Measurements from ENCODE around the gene NDUFS7.

The NDUFS7 gene

DNA sequence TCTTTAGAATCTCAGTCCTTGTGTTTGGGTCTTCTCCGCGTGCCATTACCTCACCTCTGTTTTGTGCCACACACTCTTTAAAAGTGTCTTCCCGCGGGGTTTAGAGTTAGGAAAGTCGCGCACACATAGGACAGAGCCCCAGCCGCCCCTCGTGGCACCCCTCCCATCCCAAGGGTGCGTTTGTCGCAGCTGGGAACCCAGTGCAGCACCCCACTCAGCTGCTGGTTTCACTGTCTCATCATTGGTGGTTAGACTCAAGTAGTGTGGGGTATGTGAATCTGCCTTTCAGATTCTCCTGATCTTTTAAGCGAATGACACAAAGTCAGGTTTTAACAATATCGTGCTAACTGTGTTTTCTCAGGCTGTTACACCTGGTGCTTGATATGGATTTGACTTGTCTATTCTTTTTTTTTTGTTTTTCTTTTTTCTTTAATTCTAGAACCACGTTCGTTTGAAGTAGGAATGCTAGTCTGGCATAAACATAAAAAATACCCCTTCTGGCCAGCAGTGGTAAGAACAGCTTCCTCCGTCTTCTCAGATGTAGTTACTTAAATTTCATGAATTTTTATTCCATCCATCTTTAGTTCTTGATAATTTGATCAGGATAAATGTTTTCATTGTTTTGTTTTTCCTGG lies 19.5 kb upstream of the NDUFS7 start:
- DNase-seq (ENCODE audit: low spot score): no peak

DNA sequence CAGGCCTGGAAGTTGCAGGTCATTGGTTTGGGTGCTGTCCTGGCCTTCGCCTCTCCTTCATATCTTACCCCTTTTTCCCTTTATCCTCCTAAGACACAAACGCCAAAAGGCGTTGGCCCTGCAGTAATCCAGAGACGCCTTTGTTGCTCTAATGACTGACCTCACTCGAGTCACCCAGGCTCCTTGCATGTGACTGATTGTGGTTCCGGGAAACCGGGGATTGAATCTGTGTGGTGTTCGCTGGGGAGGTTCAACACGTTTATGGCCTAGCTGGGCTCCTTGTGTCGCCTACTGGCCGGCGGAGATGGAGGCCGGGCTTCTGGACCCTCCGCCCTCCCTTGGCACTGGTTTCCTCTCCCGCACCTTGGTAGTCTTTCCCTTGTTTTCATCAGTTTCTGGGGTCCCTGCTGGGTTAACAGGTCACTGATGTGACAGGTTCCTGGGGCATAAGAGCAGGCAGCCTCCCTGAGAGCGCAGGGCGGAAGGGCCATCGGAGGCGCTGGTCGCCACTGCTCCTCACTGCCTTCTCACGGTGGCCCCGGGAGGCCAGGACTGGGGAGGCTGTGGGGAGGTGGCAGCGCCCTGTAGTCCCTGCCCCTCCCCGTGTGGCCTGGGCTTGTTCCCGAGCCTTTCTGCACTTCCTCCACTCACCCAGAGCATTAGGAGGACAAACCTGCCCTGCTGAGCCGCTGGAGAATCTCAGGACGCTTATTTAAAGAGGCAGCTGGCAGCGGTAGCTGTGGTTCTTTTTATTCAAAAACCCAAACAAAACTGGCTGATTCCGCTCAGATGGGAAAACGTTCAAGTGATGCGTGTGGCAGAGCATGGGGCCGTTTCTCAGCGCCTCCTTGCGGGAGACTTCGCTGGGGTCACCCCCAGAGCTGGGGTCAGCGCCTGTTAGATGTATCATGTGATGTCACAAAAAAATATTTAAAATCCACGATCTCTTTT lies 18.1 kb upstream of the NDUFS7 start:
- DNase-seq (ENCODE audit: low spot score): no peak

DNA sequence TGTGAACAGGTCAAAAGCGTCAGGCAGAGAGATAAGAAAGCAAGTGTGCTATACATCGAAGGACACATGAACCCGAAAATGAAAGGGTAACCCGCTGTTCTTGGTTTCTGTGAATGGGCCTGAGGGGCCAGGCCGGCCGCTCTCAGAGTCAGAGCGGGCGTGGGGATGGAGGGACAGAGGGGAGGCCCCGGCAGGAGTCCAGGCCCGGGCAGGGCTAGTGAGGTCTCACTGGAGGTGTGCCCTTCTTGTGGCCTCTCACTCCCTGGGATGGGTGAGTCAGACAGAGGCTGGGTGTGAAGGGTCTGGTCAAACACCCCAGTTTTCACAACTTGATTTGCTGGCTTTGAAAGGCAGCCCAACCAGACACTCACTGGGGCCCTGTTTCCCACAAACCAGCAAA lies 17.4 kb upstream of the NDUFS7 start:
- no peak for DNase-seq (ENCODE audit: low spot score)

DNA sequence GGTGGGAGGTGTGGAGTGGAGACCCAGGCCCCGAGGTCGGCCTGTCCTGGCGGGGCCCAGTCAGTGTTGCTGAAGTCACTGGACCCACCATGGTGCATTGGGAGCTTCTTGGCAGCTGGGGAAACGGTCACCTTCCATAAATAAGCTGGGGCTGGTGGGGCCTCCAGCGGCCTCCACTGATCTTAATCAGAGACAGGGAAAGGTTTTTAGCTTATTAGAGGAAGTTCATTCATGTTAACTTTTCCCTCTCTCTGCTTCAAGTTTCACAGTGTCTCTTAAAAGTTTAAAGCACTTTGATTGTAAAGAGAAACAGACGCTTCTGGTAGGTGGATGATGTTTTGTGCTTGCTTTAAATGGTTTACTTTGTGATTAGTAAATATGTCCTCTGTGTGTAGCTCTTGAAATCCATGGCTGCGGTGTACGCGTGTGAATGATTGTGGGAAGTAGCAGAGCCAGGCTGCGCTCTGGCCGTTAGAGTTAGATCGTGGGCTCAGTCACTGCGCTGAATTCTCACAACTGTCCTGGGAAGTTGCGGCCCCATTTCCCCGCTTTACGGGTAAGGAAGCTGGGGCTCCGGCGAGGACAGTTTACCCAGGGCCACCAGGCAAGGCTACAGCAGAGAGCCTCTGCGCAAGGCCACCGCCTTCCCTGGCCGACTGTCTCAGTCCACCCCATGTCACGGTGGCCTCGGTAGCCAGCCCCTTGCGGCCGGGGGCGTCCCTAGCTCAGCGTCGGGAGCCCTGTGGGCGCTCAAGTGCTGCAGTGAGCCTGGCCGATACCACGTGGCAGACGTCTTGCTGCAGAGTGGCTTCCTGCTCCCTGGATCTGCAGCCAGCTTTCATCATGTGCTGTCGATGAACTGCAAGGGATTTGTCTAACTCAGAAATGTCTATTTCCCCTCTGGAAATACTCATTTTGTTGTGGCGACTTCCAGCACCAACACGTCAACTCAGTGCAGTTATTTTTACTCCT lies 16.5 kb upstream of the NDUFS7 start:
- no peak for DNase-seq (ENCODE audit: low spot score)

DNA sequence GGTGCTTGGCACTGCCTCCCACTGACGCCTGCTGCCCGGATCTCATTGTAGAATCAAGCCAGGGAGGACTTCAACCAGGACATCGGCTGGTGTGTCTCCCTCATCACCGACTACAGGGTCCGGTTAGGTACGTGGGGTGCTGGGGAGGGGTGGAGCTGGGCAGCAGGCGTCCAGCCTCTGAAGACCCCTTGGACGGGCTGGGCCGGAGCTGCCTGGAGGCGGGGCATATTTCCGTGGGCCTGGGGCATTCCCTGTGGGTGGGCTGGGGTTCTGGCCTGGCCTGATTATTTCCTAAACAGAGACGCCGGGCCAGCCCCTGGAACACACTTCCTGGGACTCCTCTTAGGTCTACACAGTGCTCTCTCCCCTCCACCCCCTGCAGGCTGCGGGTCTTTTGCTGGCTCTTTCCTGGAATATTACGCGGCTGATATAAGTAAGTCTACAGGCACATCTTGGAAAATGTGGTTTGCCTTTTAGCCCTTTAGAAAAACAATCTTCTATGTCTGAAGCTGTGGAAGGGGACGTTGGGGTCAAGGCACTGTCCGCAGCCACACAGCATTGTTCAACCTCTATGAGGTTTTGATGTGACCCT lies 14.4 kb upstream of the NDUFS7 start:
- DNase-seq (ENCODE audit: low spot score): no peak

DNA sequence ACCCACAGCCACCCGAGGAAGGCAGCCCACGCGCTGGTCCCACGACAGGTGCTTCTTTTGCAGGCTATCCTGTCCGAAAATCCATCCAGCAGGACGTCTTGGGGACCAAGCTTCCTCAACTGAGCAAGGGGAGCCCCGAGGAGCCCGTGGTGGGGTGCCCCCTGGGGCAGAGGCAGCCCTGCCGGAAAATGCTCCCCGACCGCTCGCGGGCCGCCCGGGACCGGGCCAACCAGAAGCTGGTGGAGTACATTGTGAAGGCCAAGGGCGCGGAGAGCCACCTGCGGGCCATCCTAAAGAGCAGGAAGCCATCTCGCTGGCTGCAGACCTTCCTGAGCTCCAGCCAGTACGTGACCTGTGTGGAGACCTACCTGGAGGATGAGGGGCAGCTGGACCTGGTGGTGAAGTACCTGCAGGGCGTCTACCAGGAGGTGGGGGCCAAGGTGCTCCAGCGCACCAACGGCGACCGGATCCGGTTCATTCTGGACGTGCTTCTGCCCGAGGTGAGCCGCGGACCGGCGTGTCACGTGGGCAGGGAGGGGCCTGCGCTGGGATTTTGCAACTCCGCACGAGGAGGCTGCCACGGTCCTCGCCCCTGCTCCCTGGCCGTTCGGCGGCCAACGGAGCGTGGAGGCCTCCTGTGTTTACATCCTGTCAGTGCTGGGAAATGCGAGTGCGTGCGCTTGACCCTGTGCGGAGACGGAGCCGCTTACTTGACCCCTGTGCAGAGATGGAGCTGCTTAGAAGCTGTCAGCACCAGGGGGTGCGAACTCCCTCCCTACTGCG lies 12.9 kb upstream of the NDUFS7 start:
- DNase-seq (ENCODE audit: low spot score): no peak

DNA sequence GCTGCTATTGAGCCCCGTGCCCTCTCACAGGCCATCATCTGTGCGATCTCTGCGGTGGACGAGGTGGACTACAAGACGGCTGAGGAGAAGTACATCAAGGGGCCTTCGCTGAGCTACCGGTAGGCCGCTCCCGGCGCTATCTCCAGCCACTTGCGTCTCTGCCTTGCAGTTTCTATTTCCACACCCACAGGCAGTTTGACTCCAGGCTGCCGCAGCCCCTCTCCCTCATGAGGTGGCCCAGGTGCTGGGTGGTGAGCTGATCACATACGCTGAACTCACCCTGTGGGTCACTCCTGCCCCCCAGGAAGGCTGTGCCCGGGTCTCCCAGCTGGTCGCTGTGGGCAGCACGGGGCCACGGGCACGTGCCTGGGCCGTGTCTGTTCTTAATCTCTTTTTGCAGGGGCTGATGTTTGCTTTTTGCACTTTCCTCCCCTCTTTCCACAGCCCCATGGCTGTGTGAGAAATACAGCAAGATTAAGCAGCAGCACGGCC lies 10.6 kb upstream of the NDUFS7 start:
- no peak for DNase-seq (ENCODE audit: low spot score)

DNA sequence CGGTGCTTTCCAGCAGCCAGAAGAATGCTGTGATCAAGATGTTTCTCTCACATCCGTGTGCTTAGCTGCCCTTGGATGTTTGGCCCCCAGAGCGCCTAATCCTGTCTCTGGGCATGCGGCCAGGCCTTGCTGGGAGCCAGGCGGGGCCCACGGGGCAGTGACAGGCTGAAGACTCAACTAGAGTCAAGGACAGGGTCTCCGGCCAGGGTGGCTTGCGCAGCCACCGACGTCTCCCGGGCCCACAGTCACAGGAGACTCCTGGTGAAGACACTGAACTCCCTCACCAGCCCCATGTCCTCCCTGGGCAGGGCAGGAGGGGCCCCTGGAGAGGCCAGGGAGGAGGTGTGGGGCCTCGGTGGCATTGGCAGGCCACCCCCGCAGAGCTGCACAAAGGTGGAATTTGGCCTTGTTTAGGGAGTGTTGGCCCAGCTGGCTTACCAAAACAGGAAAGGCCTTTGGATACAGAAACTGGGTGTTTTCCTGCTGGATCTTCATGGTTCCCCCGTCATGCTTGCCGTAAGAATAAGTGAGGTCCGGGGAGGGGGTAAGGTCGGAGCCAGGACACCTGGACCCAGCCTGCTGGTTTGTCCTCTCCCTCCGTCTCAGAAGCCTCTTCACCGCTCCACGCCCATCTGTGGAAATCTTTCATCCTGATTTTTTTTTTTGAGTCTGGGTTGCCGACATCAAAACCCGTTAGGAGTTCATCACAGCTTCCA lies 10.0 kb upstream of the NDUFS7 start:
- DNase-seq (ENCODE audit: low spot score): no peak

DNA sequence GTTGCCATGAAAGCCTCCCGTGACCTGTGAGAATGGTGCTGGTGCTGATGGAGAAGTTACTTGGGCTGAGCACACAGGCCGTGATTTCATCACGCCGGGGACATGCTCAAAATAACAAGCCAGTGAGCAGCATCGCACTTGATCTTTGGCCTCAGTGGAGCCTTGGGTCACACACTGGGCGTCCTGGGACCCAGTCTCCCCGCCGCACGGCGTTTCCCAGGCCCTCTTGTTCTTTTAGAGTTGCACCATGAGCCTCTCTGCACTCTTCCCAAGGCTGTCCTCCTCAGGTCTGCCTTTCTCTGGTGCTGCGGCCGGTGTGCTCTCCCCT lies 9.5 kb upstream of the NDUFS7 start:
- no peak for DNase-seq (ENCODE audit: low spot score)

DNA sequence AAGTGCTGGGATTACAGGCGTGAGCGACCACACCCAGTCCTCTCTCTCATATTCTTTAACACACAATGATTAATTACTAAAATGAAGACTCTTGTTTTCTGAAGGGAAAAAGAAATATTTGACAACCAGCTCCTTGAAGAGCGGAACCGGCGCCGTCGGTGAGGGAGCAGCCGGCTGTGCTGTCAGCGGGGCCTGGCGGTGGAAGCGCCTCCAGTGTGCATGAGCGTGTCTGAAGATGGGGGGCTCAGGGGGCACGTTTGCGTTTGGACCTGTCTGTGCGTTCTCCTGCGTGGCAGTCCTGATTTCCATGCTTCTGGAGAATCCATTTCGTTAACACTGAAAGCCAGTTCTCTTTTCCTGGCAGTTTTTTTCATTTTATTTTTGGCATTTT lies 7.3 kb upstream of the NDUFS7 start:
- no peak for DNase-seq (ENCODE audit: low spot score)

DNA sequence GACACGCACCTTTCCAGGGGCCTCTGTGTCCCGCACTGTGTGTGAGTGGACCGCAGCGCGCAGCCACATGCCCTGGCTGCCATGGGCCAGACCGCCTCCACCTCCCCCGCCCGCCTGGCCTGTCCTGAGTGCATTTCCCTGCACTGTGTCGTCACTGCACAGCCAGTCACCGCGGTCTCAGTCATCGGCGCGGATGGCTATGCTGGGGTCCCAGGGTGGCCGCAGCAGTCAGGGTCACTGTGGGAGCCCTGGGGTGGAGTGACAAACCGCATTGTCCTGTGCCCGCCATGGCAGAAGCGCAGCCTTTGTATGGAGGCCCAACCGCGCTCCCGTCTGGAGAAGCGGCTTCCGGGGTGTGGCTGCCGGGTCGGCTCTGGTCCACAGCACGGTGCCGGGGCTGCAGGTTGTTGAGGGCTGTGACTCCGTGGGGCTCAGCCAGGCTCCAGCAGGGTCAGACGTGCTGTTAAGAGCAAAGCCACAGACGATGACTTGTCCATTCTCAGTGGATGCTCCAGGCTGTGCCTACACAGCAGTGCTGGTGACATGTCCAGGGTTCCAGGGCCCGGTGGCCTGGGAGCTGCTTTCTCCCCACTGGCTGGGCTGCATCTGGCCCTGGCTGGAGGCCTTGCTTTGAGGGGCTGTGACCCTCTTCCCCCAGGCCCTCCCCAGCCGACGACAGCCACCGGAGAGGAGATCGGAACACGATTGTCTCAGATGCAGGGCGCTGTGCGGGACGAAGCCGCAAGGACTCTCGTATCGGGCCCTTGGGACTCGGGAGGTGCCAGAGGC lies 6.3 kb upstream of the NDUFS7 start:
- no peak for DNase-seq (ENCODE audit: low spot score)

DNA sequence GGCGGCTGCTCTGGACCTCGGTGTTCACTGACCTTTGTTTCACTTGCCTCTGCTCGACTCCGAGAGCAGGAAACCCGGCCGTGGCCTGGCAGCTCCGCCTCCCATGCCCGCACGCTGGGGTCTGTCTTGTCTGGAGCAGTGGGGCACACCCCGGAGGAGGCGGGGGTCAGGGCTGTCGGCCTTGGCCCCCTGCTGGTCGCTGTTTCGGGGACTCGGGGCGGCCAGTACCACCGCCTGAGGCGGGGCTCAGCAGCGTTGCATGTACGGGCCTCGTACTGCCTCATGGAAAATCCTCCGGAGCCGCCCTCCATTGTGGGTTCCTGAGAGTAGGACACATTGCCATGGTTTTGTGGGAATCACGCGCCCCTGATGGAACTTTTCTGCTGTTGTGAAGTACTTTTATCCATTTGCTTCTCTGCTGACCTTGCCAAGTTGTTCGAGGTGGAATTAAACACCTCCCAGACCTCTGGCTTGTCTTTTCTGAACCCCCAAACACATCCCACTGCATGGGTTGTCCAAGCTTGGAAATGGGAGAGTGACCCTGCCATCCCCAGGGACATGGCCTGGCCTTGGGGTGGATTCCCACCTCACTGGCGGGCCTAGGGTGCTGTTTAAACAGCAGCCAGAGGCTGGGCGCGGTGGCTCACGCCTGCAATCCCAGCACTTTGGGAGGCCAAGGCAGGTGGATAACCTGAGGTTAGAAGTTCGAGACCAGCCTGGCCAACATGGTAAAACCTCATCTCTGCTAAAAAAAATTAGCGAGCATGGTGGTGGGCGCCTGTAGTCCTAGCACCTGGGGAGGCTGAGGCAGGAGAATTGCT lies 5.5 kb upstream of the NDUFS7 start:
- DNase-seq (ENCODE audit: low spot score): no peak

DNA sequence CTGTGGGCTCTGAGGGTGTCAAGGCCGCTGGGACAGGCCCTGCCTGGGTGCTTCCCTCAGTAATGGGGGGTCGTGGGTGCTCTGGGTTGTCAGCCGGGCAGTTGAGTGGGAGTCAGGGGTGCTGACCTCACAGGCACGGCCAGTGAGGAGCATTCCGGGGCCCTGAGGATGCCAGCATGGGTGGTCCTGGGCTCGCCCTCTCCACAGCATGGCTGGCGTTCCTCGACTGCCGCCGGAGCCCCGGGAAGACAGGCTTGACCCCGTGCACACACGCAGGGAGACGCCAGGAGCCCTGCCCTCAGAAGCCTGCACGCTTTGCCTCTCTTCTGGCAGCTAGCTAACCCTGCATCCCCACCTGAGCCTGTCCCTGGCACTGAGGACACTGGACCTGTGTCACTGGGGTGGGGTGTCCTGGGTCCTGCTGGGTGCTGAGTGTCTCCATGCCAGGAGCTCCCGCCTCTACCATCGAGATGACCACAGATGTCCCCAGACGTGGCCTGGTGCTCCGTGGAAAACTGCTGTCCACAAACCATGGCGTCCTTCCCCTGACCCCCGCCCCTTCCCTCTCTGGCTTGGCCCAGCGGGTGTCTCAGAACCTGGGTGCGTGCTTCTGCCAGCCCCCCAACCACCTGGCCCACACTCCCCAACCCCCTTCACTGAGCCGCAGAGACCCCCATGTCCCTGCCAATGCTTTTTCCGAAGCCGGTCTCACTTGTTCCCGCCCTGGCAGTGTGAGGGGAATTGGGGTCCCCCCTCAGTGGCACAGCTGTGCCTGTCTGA lies 4.4 kb upstream of the NDUFS7 start:
- DNase-seq (ENCODE audit: low spot score): no peak

DNA sequence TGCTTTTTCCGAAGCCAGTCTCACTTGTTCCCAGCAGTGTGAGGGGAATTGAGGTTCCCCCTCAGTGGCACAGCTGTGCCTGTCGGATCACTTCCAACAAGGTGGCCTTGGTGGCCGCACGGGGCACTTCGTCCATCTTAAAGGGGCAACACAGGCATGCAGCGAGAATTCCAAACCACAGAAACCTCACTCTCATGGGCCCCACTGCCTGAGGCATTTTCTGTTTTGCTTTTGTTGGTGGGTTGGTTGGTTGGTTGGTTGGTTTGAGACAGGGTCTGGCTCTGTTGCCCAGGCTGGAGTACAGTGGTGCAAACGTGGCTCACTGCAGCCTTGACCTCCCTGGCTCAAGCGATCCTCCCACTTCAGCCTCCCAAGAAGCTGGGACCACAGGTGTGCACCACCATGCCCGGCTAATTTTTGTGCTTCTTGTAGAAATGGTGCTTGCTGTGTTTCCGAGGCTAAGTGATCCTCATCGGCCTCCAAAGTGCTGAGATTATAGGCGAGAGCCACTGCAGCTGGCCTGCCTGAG lies 3.7 kb upstream of the NDUFS7 start:
- DNase-seq (ENCODE audit: low spot score): no peak

DNA sequence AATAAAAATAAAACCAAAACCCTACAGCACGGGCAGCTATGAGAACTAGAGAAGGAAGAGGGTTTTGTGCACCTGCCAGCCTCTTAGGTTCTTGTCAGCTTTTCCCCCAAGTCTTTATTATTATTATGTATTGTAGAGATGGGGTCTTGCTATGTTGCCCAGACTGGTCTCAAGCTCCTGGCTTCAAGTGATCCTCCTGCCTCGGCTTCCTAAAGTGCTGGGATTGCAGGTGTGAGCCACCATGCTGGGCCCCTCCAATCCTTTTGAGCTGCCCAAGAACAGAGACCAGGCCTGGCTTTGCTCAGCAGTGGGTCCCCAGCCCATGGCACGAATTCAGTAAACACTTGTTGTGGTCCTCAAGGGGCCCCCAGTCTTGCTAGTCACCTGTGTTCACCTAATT lies 1.5 kb upstream of the NDUFS7 start:
- DNase-seq (ENCODE audit: low spot score): no peak

DNA sequence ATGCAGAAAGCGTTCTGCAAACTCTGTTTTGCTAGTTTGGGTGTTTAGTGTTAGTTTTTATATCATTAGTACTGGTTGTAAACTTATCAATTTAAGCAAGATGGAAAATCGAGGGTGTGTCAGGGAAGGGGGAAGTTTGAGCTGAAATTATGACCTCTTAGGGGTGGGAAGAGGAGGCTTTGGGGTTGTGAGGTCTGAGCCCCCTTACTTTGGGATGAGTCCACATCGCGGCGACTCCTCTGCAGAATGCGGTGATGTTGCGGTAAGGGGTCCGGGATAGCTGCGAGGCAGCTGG lies 743 bp upstream of the NDUFS7 start:
- DNase-seq (ENCODE audit: low spot score): no peak

DNA sequence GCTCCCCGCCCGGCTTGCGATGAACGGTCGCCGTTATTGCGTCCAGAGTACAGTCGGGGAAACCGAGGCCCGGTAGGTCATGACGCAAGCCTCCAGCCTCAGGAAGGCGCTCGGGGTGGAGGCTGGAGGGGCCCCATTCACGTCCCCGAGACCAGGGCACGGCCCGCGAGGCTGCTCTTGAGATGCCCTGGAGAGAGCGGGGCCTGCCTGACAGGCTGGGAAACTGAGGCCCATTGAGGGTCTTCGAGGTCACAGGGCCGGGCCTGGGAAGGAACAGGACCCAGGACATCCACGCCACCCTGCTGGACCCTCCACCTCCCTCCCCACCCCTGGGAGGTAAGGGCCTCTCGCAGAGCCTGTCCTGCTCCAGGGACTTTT lies 367 bp downstream of the NDUFS7 start:
- no peak for DNase-seq (ENCODE audit: low spot score)

DNA sequence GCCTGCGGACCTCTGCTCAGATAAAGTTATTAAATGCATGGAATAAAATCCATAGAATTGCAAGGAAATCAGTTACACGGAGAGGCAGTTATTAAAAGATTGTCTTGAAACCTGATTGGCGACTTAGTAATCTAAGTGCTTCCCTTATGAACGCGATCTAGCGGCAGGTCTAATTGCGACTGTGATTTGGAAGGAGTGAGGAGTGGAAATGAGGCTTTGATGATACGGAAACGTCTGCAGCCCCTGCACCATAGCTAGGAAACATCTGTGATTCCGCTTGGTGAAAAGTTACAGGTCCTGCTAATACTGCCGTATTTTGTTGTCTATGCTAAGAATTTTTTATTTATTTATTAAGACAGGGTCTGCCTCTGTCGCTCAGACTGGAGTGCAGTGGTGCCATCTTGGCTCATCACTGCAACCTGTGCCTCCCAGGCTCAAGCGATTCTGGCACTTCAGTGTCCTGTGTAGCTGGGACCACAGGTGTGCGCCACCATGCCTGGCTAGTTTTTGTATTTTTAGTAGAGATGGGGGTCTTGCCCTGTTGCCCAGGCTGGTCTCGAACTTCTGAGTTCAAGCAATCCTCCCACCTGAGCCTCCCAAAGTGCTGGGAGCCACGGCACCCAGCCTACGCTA lies 887 bp downstream of the NDUFS7 start:
- DNase-seq (ENCODE audit: low spot score): no peak
